ENCODE measurements around the gene MCCC1. TPM values are rescaled to one million over a fixed set of nuclear protein-coding genes. Genes with fewer than 3 reads are reported as not detected.

The MCCC1 gene
- total RNA-seq, 1 experiment from 2014 or later, result 74.7 TPM

GRCh38 chr3:183092256-183092655 is 7.0 kb downstream of the MCCC1 start:
- CTCF ChIA-PET, result no interaction called here
- H3K27ac Mint-ChIP-seq (ENCODE audit: unreplicated experiment), result no peak overlapping the region
- TF ChIP-seq, protein P1, sequence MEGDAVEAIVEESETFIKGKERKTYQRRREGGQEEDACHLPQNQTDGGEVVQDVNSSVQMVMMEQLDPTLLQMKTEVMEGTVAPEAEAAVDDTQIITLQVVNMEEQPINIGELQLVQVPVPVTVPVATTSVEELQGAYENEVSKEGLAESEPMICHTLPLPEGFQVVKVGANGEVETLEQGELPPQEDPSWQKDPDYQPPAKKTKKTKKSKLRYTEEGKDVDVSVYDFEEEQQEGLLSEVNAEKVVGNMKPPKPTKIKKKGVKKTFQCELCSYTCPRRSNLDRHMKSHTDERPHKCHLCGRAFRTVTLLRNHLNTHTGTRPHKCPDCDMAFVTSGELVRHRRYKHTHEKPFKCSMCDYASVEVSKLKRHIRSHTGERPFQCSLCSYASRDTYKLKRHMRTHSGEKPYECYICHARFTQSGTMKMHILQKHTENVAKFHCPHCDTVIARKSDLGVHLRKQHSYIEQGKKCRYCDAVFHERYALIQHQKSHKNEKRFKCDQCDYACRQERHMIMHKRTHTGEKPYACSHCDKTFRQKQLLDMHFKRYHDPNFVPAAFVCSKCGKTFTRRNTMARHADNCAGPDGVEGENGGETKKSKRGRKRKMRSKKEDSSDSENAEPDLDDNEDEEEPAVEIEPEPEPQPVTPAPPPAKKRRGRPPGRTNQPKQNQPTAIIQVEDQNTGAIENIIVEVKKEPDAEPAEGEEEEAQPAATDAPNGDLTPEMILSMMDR (IDR thresholded peaks at IDR 0.05; ENCODE audit: unreplicated experiment), result no peak
- H3K27me3 Mint-ChIP-seq (ENCODE audit: unreplicated experiment), result no peaks in the 10 kb centered on the region
- BruUV-seq (replicated peaks), result no TSS peak
- intact Hi-C loops (cut with micrococcal nuclease; ENCODE audit: unreplicated experiment), result no loop called here
- peaks cover 44% of the 10 kb centered on the region for H3K36me3 Mint-ChIP-seq (ENCODE audit: insufficient read depth, unreplicated experiment)
- H3K4me1 Mint-ChIP-seq (ENCODE audit: low read depth, unreplicated experiment), result peaks cover 24% of the 10 kb centered on the region
- no peak overlapping the region for H3K4me3 Mint-ChIP-seq (ENCODE audit: low read depth, unreplicated experiment)
- no peak for DNase-seq
- no peaks in the 10 kb centered on the region for H3K9me3 Mint-ChIP-seq (ENCODE audit: low read depth, unreplicated experiment)

- Mint-ChIP-seq H3K9me3 (ENCODE audit: low read depth, unreplicated experiment) (no peaks in the 10 kb centered on the region), H3K27me3 (ENCODE audit: unreplicated experiment) (no peaks in the 10 kb centered on the region), H3K27ac (ENCODE audit: unreplicated experiment) (no peak overlapping the region), H3K36me3 (ENCODE audit: insufficient read depth, unreplicated experiment) (peaks cover 74% of the 10 kb centered on the region), H3K4me1 (ENCODE audit: low read depth, unreplicated experiment) (no peaks in the 10 kb centered on the region), H3K4me3 (ENCODE audit: low read depth, unreplicated experiment) (no peak overlapping the region)
- no TSS peak for BruUV-seq (replicated peaks)
- no peak for DNase-seq
- CTCF ChIA-PET, result interaction anchor here (1.1 kb wide), 1 partner anchor 8 kb away, joined by 5 read pairs; no protein-coding TSS in a partner anchor
- TF ChIP-seq, protein P1 (IDR thresholded peaks at IDR 0.05; ENCODE audit: unreplicated experiment), result no peak
- intact Hi-C loops (cut with micrococcal nuclease; ENCODE audit: unreplicated experiment), result no loop called here
Observed at GRCh38 chr3:183087184-183087583, 12.1 kb downstream of the MCCC1 start.

GRCh38 chr3:183085634-183086390 is 13.5 kb downstream of the MCCC1 start:
- Mint-ChIP-seq H3K27me3 (ENCODE audit: unreplicated experiment) (no peaks in the 10 kb centered on the region), H3K36me3 (ENCODE audit: insufficient read depth, unreplicated experiment) (peaks cover 73% of the 10 kb centered on the region), H3K9me3 (ENCODE audit: low read depth, unreplicated experiment) (no peaks in the 10 kb centered on the region), H3K27ac (ENCODE audit: unreplicated experiment) (no peak overlapping the region), H3K4me3 (ENCODE audit: low read depth, unreplicated experiment) (no peak overlapping the region), H3K4me1 (ENCODE audit: low read depth, unreplicated experiment) (no peaks in the 10 kb centered on the region)
- CTCF ChIA-PET, result interaction anchor here (0.6 to 2.1 kb wide), 4 partner anchors 11 to 690 kb away, joined by 3 to 14 read pairs (median 4); partner anchors contain the start of gene MCCC1
- BruUV-seq (replicated peaks), result no TSS peak
- peak; percentile 45 for DNase-seq
- intact Hi-C loops (cut with micrococcal nuclease; ENCODE audit: unreplicated experiment), result no loop called here
- TF ChIP-seq, protein P1 (IDR thresholded peaks at IDR 0.05; ENCODE audit: unreplicated experiment), result peak; percentile 52

DNA sequence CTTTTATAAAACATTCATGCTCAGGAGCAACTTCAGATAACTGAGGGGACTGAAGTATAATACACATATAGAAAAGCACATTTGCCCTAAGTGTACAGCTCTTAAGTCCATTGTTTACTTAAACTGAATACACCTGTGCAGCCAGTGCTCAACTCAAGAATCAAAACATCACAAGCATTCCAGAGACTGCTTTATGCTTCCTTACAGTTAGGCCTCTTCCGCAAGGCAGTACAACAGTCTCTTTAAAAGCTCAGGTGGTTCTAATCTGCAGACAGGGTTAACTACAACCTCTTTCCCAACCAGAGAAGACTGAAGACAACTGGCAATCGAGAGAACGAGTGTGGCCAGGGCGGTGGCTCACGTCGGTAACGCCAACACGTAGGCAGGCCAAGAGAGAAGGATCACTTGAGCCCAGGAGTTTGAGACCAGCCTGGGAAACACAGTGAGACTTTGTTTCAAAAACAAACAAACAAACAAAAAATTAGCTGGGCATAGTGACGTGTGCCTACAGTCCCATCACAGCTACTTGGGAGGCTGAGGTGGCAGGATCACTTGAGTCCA is 16.9 kb downstream of the MCCC1 start:
- Mint-ChIP-seq H3K4me3 (ENCODE audit: low read depth, unreplicated experiment) (no peak overlapping the region), H3K36me3 (ENCODE audit: insufficient read depth, unreplicated experiment) (peaks cover 68% of the 10 kb centered on the region), H3K27ac (ENCODE audit: unreplicated experiment) (no peak overlapping the region), H3K9me3 (ENCODE audit: low read depth, unreplicated experiment) (peaks cover 8% of the 10 kb centered on the region), H3K27me3 (ENCODE audit: unreplicated experiment) (no peaks in the 10 kb centered on the region), H3K4me1 (ENCODE audit: low read depth, unreplicated experiment) (no peaks in the 10 kb centered on the region)
- intact Hi-C loops (cut with micrococcal nuclease; ENCODE audit: unreplicated experiment), result no loop called here
- DNase-seq, result no peak
- no TSS peak for BruUV-seq (replicated peaks)
- TF ChIP-seq, protein P1 (IDR thresholded peaks at IDR 0.05; ENCODE audit: unreplicated experiment), result no peak
- CTCF ChIA-PET, result interaction anchor here (0.8 kb wide), 1 partner anchor 22 kb away, joined by 3 read pairs; no protein-coding TSS in a partner anchor

Measured in Calu3 (cell line).